ENCODE results near the gene F12.

The F12 gene

DNA sequence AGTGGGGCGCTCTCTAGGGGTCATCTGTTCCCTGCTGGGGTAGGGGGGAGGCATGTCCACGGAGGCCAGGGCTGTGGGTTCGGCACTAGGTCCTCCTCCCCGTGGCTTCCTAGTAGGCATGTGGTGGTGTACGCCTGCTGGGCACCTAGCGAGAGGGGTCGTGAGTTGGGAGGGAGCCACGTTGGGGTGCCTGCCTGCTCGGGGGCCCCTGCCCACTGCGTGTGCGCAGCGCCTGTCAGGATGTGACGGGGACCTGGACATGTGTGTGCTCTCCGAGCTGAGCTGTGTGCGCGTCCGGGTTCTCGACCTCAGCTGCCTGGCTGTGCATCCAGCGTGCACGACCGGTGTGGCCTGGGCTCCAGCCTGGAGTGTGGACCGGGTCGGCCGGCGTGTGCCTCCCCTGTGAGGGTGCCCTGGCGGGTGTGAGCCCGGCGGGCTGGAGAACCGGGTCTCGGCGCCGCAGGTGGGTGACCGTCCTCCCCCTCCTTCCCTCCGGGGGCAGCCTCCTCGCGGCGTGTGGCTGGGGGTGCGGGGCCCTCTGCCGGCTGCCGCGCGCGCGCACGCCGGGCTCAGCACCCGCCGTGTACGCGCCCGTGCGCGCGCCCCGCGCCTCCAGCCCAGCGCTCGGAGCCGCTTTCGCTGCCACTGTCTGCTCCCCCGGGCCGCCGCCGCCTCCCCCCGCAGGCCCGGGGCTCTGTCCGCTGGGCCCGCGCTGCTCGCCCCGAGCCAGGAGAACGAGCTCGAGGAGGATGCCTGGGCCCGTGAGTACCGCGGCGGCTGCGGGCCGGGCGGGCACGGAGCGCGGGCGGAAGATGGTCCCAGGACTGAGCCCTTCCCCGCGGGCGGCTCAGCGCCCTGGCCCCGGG, 37.1 kb upstream of the F12 start, which contains the start of gene PRR7:
TSS of gene PRR7 (plus strand) at position 615 of the 866 bp plus-strand sequence. CDS start 8,254 bp downstream, outside the sequence.
- DNase-seq (ENCODE audit: low read depth in 2 of 2, low spot score in 1 of 2), result peak in 1 of 2 donors; percentile 53

DNA sequence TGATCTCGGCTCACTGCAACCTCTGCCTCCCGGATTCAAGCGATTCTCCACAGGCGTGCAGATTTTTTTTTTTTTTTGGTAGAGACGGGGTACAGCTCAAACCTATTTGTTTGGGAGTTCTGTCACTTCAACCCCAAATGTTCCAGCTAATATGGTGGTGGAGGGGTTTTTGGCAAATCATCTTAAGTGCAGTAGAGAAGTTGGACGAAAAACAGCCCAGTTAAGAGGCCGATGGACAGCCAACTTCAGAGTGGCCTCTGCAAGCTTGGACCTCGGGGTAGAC, 36.5 kb upstream of the F12 start:
- DNase-seq (ENCODE audit: low read depth in 2 of 2, low spot score in 1 of 2), result no peak

DNA sequence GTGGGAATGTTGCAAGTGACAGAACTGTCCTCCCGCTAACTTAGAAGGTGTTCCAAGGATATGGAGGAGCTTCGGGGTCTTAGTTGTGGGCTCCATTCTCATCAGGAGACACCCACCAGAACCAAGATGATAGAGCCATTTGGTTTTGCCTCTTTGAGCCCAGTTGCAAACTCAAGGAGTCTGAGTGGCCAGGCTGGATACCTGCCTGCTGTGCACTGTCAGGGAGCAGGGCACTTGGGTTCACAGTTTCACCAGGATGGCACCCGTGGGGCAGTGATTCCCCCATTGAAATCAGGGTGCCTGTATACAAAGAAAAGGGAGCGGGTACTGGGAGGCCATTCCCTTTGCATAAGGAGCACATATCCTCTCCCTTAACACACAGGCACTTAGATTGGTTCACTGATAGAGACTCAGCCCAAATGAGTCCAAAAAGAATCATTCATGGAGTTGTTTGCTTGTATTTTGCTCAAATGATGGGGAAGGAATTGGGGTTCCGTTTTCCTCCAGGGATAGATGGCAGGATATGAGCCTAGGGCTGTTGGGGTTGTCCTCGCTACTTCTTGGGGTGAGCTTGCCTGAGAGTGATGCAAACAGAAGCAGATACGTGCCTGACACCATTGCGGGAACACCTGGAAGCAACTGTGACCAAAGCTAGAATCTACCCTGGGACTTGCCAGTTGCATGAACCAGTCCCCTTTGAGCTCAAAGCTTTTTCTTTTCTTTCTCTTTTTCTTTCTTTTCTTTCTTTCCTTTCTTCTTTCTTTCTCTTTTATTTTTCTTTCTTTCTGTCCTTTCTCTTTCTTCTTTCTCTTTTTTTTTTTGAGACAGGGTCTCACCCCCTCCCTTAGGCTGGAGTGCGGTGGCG, 35.9 kb upstream of the F12 start:
- no peak for DNase-seq (ENCODE audit: low read depth in 2 of 2, low spot score in 1 of 2)

DNA sequence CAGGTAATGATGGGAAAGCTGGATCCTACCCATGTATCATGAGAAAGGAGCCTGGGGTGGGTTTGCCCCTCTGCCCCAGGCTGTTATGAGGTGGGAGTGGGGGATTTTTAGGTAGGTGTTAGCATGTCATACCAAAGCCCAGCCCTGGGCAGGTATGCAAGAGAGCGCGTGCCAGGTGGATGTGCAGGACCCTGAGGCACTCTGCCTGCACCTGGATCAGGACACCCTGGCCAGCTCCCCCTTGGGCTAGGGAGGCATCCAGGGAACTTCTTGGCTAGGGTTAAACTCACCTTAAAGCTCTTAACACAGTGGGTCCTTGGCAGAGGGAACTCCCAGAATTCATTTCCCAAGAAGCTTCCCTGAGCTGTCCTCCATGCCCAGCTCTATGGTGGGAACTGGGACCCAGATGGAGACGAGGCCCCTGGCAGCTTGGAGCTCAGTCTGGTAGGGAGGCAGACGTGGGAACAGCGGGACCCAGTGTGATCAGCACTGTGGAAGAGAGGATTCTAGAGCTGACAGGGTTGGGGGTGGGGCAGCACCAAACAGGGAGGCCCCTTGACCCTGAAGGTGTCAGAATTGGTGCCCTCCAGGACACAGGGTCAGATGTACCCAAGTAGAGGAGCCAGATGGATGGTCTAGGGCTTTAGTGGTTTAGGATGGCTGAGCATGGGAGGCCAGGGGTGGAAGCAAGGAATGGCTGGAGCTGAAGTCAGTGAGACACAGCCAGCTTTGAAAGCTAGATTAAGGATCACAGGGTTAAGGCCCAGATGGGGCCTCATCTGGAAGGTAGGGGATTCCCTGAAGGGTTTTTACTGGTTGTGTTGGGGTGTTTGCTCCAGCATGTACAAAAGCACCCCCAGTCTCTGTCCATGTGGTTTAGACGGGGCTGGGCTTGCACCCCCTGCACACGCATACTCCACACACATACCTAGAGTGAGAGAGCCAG, 35.0 kb upstream of the F12 start:
- no peak for DNase-seq (ENCODE audit: low read depth in 2 of 2, low spot score in 1 of 2)

DNA sequence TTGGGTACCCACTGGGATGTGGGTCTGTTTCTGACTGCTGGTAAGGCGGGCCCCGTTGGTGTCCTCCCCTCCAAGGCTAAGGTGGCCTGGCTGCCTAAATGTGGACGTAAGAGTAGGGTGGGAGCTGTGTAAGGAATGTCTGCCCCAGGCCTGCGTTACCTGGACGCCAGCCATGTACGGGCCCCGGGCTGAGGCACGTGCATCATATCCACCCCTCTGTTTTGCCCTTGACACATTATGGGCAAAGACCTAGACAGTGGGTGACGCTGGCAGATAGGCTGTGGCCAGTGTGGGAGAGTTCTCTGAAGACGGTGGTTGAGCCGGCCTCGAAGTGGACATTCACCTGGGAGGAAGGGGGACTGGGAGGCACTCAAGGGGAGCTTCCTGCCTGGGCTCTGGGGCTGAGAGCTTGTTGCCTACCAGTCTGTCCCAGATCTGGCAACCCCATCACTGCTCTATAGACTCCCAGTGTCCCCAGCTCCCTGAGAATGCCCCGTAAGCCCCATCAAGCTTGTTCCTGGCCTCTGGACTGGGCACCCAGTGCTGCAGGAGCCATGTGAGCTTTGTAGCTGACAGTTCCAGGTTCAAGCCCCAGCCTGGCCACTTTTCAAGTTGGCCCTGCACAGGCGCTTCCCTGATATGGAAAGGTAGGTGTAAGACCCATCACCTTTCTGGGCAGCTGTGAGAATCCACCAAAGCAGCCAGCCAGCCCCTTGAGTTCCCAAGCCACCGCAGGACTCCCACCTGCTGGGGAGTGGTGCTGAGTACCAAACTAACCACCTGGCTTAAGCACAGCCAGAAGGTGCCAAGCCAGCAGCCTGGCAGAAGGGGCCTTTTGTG, 34.0 kb upstream of the F12 start:
- DNase-seq (ENCODE audit: low read depth in 2 of 2, low spot score in 1 of 2), result no peak

DNA sequence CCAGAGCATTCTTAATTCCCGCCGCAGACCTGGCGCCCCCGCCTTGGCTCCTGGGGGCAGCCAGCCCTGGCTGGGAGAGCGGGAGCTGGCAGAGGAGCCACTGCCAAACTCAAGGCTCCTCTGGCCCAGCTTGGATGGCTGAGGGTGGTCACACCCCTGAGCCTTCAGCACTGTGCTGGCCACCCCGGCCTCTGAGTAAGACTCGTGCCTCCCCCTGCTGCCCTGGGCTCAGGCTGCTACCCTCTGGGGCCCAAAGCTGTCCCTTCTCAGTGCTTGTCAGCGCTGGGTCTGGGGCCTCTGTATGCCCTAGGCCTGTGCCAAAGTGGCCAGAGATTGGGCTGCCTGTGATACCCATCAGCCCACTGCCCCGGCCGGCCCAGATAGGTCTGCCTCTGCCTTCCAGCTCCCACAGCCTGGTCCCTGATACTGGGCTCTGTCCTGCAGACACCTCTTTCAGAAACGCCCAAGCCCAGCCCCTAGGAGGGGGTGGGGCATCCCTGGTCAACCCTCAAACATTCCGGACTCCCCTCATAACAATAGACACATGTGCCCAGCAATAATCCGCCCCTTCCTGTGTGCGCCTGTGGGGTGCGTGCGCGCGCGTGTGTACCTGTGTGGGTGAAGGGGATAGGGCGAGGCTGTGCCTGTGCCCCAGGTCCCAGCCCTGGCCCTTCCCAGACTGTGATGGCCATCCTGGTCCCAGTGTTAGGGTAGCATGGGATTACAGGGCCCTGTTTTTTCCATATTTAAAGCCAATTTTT, 32.9 kb upstream of the F12 start:
- DNase-seq (ENCODE audit: low read depth in 2 of 2, low spot score in 1 of 2), result no peak

DNA sequence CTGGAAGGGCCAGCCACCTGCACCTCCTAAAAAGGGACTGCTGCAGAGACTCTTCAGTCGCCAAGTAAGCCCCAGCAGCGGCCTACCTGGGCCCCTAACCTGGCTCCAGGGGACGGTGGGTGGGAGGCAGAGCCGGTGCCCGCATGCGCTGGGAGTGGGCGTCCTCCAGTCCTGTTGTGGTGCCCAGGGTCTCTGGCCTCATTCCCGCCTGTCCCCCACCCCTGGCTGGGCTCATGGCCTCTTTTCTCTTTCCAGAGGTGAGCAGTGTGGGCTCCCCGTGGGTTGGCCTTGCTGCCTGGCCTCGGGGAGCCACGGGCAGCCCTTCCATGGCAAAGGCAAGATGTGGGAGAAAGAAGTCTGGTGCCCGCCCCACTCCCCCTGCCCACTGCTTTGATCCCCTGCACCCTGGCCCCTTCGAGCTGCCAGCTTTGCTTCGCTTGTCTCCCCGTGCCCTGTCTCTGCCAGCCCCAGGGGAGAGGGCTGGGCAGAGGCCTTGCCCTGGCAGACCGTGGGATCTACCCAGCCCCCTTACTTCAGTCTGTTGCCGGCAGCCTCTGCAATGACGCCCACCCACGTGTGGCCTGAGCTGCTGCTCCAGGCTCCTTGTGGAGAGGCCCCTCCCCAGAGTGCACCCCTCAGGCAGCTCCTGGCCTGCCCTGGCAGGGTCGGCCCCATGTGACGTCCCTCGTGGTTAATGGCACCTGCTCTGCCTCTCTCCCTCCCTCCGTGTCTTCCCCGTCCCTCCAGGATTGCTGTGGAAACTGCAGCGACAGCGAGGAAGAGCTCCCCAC, 31.8 kb upstream of the F12 start:
- DNase-seq (ENCODE audit: low read depth in 2 of 2, low spot score in 1 of 2), result no peak

DNA sequence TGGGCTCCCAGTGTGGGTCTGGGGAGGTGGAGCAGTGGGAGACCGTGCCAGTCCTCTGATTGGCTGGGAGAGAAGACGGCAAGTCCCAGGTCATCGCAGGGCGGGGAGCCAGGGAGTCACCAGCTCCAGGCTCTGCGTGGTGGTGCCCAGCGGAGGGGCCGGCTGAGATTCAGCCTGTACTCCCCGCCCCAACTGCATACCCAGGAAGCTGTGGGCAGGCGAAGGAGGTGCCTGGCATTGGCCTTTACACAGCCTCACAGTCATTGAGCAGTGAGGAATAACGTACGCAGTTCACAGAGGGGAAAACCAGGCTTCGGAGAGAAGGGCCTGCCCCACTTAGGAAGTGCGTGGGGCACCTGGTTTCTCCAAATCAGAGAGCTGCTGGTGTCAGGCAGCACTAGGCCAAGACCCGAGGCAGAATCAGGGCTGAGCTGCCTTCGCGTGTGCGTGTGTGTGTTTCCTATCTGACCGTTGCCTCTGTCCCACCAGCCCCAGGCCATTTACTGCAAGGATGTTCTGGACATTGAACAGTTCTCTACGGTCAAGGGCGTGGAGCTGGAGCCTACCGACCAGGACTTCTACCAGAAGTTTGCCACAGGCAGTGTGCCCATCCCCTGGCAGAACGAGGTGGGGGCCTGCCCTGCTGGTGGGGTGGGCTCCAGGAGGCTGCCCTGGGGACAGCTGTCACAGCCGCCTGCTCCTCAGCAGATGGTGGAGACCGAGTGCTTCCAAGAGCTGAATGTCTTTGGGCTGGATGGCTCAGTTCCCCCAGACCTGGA, 31.0 kb upstream of the F12 start:
- DNase-seq (ENCODE audit: low read depth in 2 of 2, low spot score in 1 of 2), result no peak

DNA sequence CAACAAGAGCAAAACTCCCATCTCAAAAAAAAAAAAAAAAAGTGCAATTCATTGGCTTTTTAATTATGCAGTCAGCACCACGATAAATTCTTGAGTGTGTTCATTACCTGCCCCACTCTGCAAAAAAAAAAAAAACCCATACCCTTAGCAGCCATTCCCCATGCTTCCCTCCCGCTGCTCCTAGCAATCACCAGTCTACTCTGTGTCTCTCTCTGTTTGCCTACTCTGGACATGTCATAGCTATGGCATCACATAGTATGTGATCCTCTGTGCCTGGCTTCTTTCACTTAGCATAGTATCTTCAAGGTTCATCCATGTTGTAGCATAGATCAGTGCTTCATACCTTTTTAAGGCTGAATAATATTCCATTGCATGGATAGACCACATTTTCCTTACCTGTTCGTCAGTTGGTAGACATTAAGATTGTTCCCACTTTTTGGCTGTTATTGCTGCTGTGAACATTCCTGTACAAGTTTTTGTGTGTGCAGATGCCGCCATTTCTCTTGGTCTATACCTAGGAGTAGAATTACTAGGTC, 30.2 kb upstream of the F12 start:
- DNase-seq (ENCODE audit: low read depth in 2 of 2, low spot score in 1 of 2), result no peak

DNA sequence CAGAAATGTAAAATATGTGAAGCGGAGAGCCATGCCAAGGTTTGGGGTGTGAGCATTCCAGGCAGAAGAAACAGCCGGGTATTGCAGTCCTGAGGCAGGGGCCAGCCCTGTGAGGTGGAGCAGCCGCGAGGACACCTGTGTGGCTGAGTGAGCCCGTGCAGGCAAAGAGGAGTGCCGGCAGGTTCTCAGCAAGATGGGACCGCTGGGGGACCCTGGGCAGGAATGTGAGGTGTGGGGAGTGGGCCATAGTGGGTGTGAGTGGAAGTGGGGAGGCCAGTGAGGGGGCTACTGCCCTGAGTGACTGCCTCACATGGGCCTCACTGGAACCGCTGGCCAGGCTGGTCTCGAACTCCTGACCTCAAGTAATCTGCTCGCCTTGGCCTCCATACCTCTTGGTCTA, 29.1 kb upstream of the F12 start:
- DNase-seq (ENCODE audit: low read depth in 2 of 2, low spot score in 1 of 2), result no peak

DNA sequence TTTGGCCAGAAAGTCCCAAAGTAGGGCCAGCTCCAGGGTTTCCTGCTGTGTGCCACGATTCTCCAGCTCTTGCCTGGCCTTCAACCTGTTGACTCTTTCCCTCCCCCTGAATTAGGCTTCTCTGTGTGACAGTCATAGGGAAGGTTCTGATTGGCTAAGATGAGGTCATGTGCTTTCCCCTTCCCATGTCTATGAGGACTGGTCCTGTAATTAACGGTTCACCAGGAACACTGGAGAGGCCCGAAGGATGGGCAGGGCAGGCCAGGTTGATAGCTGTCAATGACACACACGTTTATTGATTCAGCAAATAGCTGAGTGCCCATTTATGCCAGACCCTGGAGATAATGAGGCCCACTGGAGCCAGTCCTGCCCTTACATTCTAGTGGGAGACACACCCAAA, 28.3 kb upstream of the F12 start:
- no peak for DNase-seq (ENCODE audit: low read depth in 2 of 2, low spot score in 1 of 2)

DNA sequence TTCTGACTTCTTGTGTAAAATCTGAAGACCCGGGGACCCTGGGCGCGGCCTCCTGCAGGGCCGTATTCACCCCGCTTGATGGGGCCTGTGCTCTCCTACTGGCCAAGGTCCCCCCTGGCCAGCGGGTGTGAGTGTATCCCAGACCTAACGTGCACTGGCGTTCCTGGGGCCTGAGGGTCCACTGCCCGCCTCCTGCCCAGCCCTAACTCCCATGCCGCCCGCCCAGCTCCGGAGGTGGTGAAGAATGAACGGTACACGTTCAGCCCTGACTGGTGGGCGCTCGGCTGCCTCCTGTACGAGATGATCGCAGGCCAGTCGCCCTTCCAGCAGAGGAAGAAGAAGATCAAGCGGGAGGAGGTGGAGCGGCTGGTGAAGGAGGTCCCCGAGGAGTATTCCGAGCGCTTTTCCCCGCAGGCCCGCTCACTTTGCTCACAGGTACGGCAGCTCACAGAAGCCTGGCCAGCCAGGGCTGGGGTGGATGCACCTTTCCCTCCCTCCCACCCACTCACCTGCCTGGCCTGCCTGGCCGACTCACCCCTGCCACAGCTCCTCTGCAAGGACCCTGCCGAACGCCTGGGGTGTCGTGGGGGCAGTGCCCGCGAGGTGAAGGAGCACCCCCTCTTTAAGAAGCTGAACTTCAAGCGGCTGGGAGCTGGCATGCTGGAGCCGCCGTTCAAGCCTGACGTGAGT, 26.6 kb upstream of the F12 start:
- no peak for DNase-seq (ENCODE audit: low read depth in 2 of 2, low spot score in 1 of 2)

DNA sequence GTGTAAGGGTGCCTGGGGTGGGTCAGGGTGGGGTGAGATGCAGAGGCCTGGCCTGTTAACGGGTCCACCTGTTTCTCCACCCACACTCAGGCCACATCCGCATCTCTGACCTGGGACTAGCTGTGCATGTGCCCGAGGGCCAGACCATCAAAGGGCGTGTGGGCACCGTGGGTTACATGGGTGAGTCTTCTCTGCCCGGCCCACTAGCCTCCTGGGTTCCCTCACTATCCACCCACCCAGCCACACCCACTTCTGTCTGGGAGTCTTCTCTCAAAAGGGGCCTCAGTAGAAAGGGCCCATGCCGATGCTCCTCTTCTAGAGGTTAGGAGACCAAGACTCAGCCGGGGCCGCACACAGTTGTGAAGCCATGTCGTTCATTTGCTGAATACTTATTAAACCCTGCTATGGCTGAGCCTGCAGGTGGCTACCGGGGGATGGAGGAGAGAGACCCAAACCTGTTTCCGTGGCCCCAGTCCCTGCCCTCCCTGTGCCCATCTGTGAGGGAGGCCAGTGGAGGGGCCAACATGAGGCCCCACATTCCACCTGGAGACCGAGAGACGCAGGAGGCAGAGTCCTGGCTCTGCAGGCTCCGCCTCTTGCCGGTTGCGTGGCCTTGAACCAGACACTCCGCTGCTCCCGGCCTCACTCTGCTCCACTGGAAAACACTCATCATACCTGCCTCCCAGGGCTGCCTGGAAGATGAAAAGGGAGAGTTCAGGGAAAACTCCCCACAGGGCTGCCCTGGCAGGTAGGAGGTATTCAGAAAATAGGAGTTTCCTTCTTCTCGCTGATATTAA, 25.8 kb upstream of the F12 start:
- no peak for DNase-seq (ENCODE audit: low read depth in 2 of 2, low spot score in 1 of 2)

DNA sequence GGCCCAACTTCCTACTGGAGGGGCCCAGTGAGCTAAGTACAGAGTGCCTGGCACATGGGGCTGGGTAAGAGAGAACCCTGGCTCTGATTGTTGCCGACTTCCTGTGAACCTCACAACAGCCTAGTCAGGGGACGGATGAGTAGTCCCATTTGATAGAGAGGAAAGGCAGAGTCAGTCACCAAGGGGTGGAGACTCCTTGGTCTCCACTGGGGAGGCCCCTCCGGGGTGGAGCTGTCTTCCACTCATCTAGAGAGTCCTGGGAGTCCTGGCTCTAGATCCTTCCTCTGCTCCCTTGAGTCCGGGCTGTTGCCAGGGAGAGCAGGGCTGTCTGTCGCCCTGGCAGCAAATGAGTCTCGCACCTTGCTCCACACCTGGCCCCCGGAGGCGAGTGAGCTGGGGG, 25.1 kb upstream of the F12 start:
- no peak for DNase-seq (ENCODE audit: low read depth in 2 of 2, low spot score in 1 of 2)

DNA sequence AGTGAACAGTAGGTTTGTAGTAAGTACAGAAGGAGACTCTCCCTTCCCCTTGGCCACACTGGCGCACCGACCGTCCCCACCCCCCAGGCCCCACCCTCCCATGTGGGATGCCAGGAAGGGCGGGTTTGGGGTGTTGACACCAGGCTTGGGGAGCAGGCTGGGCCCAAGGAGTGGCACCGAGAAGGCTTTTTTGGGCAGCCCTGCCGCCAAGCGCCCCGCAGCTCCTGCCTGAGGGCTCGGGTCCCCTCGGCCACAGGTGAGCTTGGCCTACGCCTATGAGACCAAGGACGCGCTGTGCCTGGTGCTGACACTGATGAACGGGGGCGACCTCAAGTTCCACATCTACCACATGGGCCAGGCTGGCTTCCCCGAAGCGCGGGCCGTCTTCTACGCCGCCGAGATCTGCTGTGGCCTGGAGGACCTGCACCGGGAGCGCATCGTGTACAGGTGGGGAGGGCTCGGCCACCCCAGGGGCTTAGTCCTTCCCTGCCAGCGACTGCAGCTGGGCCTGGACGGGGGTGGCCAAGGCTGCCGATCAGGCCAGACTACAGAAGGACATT, 24.4 kb upstream of the F12 start:
- DNase-seq (ENCODE audit: low read depth in 2 of 2, low spot score in 1 of 2), result no peak

All from stimulated activated CD8-positive, alpha-beta memory T cell treated with anti-CD3 and anti-CD28 coated beads, Interleukin-4, amount 100 ng/mL, for 4 hours (primary cell).